Naive B cell (primary cell): Measurements from ENCODE around the gene ALKBH4. TPM values are rescaled to one million over a fixed set of nuclear protein-coding genes. Genes with fewer than 3 reads are reported as not detected.
"Not testable (repeated sequence)": the region's sequence is repeated elsewhere in the genome, so short reads cannot be mapped to it uniquely, and the experiment has no call there.

Experiments
- ATAC-seq, 2 donors: fragments of 150-1000 bp; cut with Tn5 transposase; 2 replicates each; pipeline ENCODE4 v1.10.0; 2021; ENCODE audit warnings: low read depth in 2 of 2, mild to moderate bottlenecking in 2 of 2, moderate library complexity in 2 of 2
- DNase-seq: peaks from one replicate; pipeline ENCODE4 v3.0.0; 2022
- H3K27ac Mint-ChIP-seq, 6 donors: one replicate each; pipeline ENCODE4 v1.8.0; 2020 to 2022; ENCODE audit warnings: mild to moderate bottlenecking in 6 of 6, mixed read lengths in 6 of 6, moderate library complexity in 5 of 6, inconsistent platforms in 2 of 6
- H3K27me3 Mint-ChIP-seq, 3 donors: one replicate each; pipeline ENCODE4 v1.8.0; 2021 to 2022; ENCODE audit warnings: mixed read lengths in 3 of 3, mild to moderate bottlenecking in 1 of 3
- H3K36me3 Mint-ChIP-seq, 2 donors: one replicate each; pipeline ENCODE4 v1.8.0; 2020 to 2022; ENCODE audit warnings: mixed read lengths in 2 of 2, inconsistent platforms in 1 of 2, mild to moderate bottlenecking in 1 of 2
- H3K4me1 Mint-ChIP-seq, 3 donors: one replicate each; pipeline ENCODE4 v1.8.0; 2020 to 2022; ENCODE audit warnings: mixed read lengths in 3 of 3, inconsistent platforms in 1 of 3, mild to moderate bottlenecking in 1 of 3, moderate library complexity in 1 of 3
- H3K4me3 Mint-ChIP-seq, 8 donors: one replicate each; pipeline ENCODE4 v1.8.0; 2020 to 2022; ENCODE audit warnings: mild to moderate bottlenecking in 8 of 8, mixed read lengths in 8 of 8, moderate library complexity in 8 of 8, inconsistent platforms in 2 of 8
- H3K9me3 Mint-ChIP-seq, 7 donors: one replicate each; pipeline ENCODE4 v1.8.0; 2020 to 2022; ENCODE audit warnings: mixed read lengths in 7 of 7, mild to moderate bottlenecking in 5 of 7, inconsistent platforms in 2 of 7, moderate library complexity in 1 of 7
- polyA plus RNA-seq, 6 donors: library from polyadenylated mRNA; unstranded; fragments of 300-500 nt; fragmentation: Illumina TruSeq; gene quantifications; one replicate each; pipeline ENCODE4 v1.2.3, GENCODE V29; 2021; ENCODE audit warnings: low read depth in 6 of 6

Gene ALKBH4
- polyA plus RNA-seq, 6 donors from 2014 or later = 12.4 to 23.5 (median 19.0) TPM

DNA sequence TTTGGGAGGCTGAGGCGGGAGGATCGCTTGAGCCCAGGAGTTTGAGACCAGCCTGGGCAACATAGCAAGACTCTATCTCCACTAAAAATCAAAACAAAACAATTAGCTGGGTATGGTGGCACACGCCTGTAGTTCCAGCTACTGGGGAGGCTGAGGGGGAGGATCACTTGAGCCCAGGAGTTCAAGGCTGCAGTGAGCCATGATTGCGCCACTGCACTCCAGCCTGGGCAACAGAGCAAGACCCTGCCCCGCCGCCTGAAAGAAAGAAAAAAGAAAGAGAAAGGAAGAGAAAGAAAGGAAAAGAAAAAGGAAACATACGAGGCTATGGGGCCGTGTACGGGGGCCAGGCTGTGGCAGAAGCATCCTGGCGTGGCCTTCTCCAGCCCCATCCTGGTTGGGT is 9.7 kb downstream of the ALKBH4 start:
- not testable (repeated sequence) for H3K9me3 Mint-ChIP-seq, DNase-seq, H3K36me3 Mint-ChIP-seq, ATAC-seq, H3K27me3 Mint-ChIP-seq
- Mint-ChIP-seq H3K4me3 (peak overlapping the region in 1 of 8 donors; percentile 66), H3K27ac (peak overlapping the region in 2 of 6 donors; percentile 75 to 94), H3K4me1 (peaks cover 7 to 20% (median 11%) of the 10 kb centered on the region in 3 donors)

DNA sequence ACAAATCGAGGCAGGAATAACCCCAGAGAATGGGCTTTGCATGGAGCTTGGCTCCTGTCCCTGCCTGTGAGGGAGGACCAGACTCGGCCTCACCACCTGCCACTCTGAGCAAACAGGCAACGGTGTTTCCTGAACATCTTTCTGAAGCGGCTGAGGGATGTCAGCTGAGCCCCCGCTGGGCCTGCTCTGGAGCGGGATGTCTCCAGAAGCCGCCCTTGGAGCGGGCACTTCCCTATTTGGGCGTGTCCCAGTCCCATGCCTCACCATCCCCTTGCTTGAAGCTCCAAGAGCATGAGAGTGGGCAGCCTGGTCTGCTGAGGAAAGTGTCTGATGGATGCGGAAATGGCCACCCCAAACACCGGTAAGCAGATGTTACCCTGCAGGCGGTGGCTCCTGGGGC is 10.2 kb downstream of the ALKBH4 start:
- Mint-ChIP-seq H3K9me3 (no peaks in the 10 kb centered on the region), H3K27me3 (no peaks in the 10 kb centered on the region), H3K4me3 (no peak overlapping the region), H3K4me1 (peaks cover 7 to 20% (median 11%) of the 10 kb centered on the region in 3 donors), H3K36me3 (peaks cover 0 to 6% of the 10 kb centered on the region in 2 donors), H3K27ac (peak overlapping the region in 1 of 6 donors; percentile 75)
- ATAC-seq (no peak), DNase-seq (no peak)

DNA sequence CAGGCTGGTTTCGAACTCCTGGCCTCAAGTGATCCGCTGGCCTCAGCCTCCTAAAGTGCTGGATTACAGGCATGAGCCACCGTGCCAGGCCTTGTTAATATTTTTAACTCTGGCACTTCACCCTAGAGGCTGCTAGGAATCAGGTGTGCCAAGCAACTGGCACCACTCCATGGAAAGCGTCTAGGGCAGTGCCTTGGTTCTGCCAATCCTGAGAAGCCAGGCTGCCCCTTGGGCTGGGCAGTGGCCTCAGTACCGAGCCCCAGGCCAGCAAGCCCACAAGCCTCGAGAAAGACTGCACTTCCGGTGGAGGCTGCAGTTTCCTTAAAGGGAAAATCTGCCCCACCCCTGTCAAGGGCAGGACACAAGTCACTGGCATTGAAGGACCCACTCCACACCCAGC is 11.3 kb downstream of the ALKBH4 start:
- DNase-seq = no peak
- H3K4me1 Mint-ChIP-seq = peaks cover 7 to 22% (median 11%) of the 10 kb centered on the region in 3 donors
- no peak for ATAC-seq
- no peaks in the 10 kb centered on the region for H3K27me3 Mint-ChIP-seq
- peaks cover 0 to 6% of the 10 kb centered on the region in 2 donors for H3K36me3 Mint-ChIP-seq
- peak overlapping the region in 1 of 6 donors; percentile 67 for H3K27ac Mint-ChIP-seq
- H3K9me3 Mint-ChIP-seq = no peaks in the 10 kb centered on the region
- no peak overlapping the region for H3K4me3 Mint-ChIP-seq

DNA sequence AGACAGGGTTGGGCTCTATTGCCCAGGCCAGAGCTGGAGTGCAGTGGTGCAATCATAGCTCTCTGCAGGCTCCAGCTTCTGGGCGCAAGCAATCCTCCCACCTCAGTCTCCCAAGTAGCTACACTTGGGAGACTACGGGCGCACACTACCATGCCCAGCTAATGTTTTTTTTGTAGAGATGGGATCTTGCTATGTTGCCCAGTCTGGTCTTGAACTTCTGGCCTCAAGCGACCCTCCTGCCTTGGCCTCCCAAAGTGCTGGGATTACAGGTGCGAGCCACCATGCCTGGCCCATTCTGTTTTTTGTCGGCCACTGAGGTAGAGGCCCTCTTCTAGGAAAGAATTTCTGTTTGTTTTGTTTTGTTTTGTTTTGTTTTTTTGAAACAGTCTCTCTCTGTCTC is 12.2 kb downstream of the ALKBH4 start:
- ATAC-seq = no peak
- Mint-ChIP-seq H3K4me3 (no peak overlapping the region), H3K36me3 (peaks cover 0 to 6% of the 10 kb centered on the region in 2 donors), H3K4me1 (peaks cover 7 to 22% (median 11%) of the 10 kb centered on the region in 3 donors), H3K27ac (peak overlapping the region in 1 of 6 donors; percentile 74), H3K9me3 (no peaks in the 10 kb centered on the region), H3K27me3 (no peaks in the 10 kb centered on the region)
- no peak for DNase-seq

GRCh38 chr7:102451371-102452054 is 13.2 kb downstream of the ALKBH4 start:
- ATAC-seq (no peak), DNase-seq (no peak)
- Mint-ChIP-seq H3K36me3 (peaks cover 0 to 6% of the 10 kb centered on the region in 2 donors), H3K4me1 (peaks cover 11 to 18% (median 14%) of the 10 kb centered on the region in 3 donors), H3K4me3 (no peak overlapping the region), H3K27ac (no peak overlapping the region), H3K27me3 (no peaks in the 10 kb centered on the region), H3K9me3 (no peaks in the 10 kb centered on the region)

DNA sequence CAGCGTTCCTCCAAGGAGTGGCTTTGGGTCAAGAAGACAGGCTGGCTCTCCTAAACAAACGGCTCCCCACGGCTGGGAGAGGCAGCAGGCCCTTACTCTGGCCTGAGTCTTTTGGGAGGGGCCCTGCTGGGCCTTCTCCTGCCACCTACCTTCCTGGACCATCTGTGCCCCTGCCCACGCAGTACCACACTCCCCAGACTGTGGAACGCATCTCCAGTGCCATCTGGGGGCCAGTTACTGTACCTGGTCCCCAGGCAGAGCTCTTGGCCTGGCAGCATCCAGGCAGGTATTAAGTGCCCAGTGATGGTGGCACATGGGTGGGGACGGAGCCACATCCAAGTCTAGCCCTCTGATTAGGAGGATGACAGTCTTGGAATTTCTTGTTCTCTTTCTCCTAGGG is 14.4 kb downstream of the ALKBH4 start:
- DNase-seq (peak; percentile 50), ATAC-seq (peak; percentile 92 to 98)
- Mint-ChIP-seq H3K9me3 (no peaks in the 10 kb centered on the region), H3K27me3 (no peaks in the 10 kb centered on the region), H3K4me3 (peak overlapping the region in 3 of 8 donors; percentile 6 to 56 (median 47)), H3K36me3 (peaks cover 0 to 15% of the 10 kb centered on the region in 2 donors), H3K4me1 (peaks cover 20 to 27% (median 25%) of the 10 kb centered on the region in 3 donors), H3K27ac (peak overlapping the region in 4 of 6 donors; percentile 23 to 90 (median 52))

GRCh38 chr7:102449136-102449535 is 15.5 kb downstream of the ALKBH4 start:
- H3K36me3 Mint-ChIP-seq = peaks cover 0 to 15% of the 10 kb centered on the region in 2 donors
- DNase-seq (no peak), ATAC-seq (no peak)
- H3K4me1 Mint-ChIP-seq = peaks cover 21 to 36% (median 27%) of the 10 kb centered on the region in 3 donors
- H3K27ac Mint-ChIP-seq = peak overlapping the region in 2 of 6 donors; percentile 22 to 83
- H3K9me3 Mint-ChIP-seq = no peaks in the 10 kb centered on the region
- H3K27me3 Mint-ChIP-seq = no peaks in the 10 kb centered on the region
- no peak overlapping the region for H3K4me3 Mint-ChIP-seq

- no peak for ATAC-seq
- H3K9me3 Mint-ChIP-seq = peaks cover 0 to 2% (median 0%) of the 10 kb centered on the region in 7 donors
Observed at GRCh38 chr7:102447311-102447710, 17.4 kb downstream of the ALKBH4 start.

GRCh38 chr7:102446387-102447156 is 18.1 kb downstream of the ALKBH4 start:
- ATAC-seq (no peak), DNase-seq (no peak)
- Mint-ChIP-seq H3K27me3 (no peaks in the 10 kb centered on the region), H3K4me3 (peak overlapping the region in 3 of 8 donors; percentile 10 to 80 (median 74)), H3K27ac (peak overlapping the region in 2 of 6 donors; percentile 67 to 99), H3K36me3 (peaks cover 0 to 15% of the 10 kb centered on the region in 2 donors), H3K9me3 (peaks cover 0 to 2% (median 0%) of the 10 kb centered on the region in 7 donors), H3K4me1 (peaks cover 36 to 55% (median 37%) of the 10 kb centered on the region in 3 donors)

More at GRCh38 chr7:102447311-102447710, 17.4 kb downstream of the ALKBH4 start:
- Mint-ChIP-seq H3K27me3 (no peaks in the 10 kb centered on the region), H3K36me3 (peaks cover 0 to 15% of the 10 kb centered on the region in 2 donors), H3K4me1 (peaks cover 30 to 50% (median 32%) of the 10 kb centered on the region in 3 donors), H3K27ac (peak overlapping the region in 3 of 6 donors; percentile 6 to 34 (median 11)), H3K4me3 (no peak overlapping the region)
- no peak for DNase-seq

DNA sequence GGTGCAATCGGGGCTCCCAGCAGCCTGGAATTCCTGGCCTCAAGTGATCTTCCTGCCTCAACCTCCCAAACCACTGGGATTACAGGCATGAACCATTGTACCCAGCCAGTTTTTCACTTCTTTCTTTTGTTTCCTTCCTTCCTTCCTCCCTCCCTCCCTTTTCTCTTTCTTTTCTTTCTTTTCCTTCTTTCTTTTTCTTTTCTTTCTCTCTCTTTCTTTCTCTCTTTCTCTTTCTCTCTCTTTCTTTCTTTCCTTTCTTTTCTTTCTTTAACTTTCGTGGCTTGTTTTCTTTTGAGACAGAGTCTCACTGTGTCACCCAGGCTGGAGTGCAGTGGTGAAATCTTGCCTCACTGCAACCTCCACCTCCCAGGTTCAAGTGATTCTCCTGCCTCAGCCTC is 19.0 kb downstream of the ALKBH4 start:
- peak overlapping the region in 5 of 6 donors; percentile 47 to 99 (median 94) for H3K27ac Mint-ChIP-seq
- H3K36me3 Mint-ChIP-seq = peaks cover 0 to 15% of the 10 kb centered on the region in 2 donors
- ATAC-seq (no peak), DNase-seq (no peak)
- H3K4me3 Mint-ChIP-seq = peak overlapping the region in 5 of 8 donors; percentile 66 to 80 (median 74)
- H3K9me3 Mint-ChIP-seq = peaks cover 0 to 2% (median 0%) of the 10 kb centered on the region in 7 donors
- H3K4me1 Mint-ChIP-seq = peaks cover 39 to 58% (median 44%) of the 10 kb centered on the region in 3 donors
- H3K27me3 Mint-ChIP-seq = no peaks in the 10 kb centered on the region

DNA sequence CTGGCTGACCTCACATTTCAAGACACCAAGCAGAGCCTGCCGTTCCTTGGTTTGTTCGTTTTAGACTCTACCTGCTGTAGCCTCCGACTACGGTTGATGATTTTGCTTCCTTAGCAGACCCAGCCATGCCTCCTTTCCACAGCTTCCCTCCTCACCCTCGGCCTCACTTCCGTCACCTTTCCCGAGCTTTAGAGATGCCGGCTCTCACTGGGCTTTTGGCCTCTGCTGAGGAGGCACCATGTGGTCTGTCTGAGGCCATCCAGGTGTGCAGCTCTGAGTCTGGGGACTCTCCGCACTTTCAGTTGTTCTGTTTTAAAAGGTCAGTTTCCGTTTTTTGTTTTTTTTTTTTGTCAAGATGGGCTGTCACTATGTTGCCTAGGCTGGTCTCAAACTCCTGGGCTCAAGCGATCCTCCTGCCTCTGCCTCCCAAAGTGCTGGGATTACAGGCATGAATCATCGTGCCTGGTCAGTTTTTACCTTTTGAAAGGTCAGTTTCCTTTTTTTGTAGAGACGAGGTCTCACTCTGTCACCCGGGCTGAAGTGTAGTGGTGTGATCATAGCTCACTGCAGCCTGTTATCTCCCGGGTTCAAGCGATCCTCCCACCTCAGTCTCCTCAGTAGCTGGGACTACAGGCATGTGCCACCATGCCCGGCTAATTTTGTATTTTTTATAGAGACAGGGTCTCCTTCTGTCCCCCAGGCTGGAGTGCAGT is 19.5 kb downstream of the ALKBH4 start:
- Mint-ChIP-seq H3K27ac (peak overlapping the region; percentile 94 to 99 (median 98)), H3K36me3 (peaks cover 0 to 15% of the 10 kb centered on the region in 2 donors), H3K4me1 (peaks cover 35 to 55% (median 39%) of the 10 kb centered on the region in 3 donors), H3K27me3 (no peaks in the 10 kb centered on the region), H3K9me3 (peaks cover 0 to 2% (median 0%) of the 10 kb centered on the region in 7 donors), H3K4me3 (peak overlapping the region; percentile 49 to 88 (median 74))
- DNase-seq (peak; percentile 56), ATAC-seq (peak; percentile 18 to 48)

DNA sequence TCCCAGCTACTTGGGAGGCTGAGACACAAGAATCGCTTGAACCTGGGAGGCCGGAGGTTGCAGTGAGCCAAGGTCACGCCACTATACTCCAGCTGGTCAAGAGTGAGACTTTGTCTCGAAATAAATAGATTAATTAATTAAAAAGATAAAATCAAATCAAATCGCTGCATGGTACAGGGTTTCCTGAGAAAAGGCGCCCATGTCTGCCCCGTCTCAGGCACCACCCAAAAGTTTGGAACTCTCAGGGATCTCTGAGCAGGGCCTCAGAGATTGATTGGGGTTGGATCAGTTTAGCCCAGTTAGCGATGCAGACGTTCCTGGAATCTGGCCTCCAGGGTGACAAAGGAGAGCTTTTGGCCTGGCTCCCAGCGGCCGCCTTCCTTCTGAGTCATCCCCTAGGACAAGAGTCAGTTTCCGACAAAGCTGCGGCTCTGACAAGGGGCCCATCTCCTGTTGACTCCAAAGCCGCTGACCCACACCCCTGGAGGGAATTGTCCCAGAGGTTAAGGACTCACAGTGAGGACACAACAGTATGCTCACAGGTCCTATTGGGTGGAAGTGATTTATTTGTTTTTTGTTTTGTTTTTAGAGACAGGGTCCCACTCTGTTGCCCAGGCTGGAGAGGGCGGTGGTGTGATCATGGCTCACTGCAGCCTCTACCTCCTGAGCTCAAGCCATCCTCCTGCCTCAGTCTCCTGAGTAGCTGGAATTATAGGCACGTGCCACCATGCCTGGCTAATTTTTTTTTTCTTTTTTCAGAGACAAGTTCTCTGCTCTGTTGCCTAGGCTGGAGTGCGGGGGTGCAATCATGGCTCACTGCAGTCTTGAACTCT is 24.5 kb downstream of the ALKBH4 start:
- peaks cover 0 to 13% of the 10 kb centered on the region in 2 donors for H3K36me3 Mint-ChIP-seq
- H3K4me3 Mint-ChIP-seq = peak overlapping the region in 2 of 8 donors; percentile 21 to 57
- peak overlapping the region in 4 of 6 donors; percentile 24 to 98 (median 78) for H3K27ac Mint-ChIP-seq
- no peak for DNase-seq
- peaks cover 27 to 68% (median 51%) of the 10 kb centered on the region in 3 donors for H3K4me1 Mint-ChIP-seq
- H3K9me3 Mint-ChIP-seq = peaks cover 0 to 2% (median 0%) of the 10 kb centered on the region in 7 donors
- no peak for ATAC-seq
- no peaks in the 10 kb centered on the region for H3K27me3 Mint-ChIP-seq
